Frontal cortex (tissue), 4 donors: ENCODE measurements around the gene FEV. TPM values are rescaled to one million over a fixed set of nuclear protein-coding genes. Genes with fewer than 3 reads are reported as not detected.

Experiments used
- DNase-seq, 2 donors: peaks; one replicate each; pipeline ENCODE4 v3.0.0; 2012; ENCODE audit warnings: low spot score in 2 of 2
- FAIRE-seq: peaks from 2 replicates; lab custom pipeline; 2012; peaks lifted over from hg19 to GRCh38; lab: Jason Lieb, UNC
- total RNA-seq: library from RNA; depleted of rRNA; stranded (reverse); fragments of >200 nt; gene quantifications from one replicate; pipeline ENCODE4 v1.2.3, GENCODE V29; 2014
- donor health status: control.
- donor health status: control.
- donor health status: control.

Gene FEV
- total RNA-seq, 1 donor from 2014 or later = not detected

DNA sequence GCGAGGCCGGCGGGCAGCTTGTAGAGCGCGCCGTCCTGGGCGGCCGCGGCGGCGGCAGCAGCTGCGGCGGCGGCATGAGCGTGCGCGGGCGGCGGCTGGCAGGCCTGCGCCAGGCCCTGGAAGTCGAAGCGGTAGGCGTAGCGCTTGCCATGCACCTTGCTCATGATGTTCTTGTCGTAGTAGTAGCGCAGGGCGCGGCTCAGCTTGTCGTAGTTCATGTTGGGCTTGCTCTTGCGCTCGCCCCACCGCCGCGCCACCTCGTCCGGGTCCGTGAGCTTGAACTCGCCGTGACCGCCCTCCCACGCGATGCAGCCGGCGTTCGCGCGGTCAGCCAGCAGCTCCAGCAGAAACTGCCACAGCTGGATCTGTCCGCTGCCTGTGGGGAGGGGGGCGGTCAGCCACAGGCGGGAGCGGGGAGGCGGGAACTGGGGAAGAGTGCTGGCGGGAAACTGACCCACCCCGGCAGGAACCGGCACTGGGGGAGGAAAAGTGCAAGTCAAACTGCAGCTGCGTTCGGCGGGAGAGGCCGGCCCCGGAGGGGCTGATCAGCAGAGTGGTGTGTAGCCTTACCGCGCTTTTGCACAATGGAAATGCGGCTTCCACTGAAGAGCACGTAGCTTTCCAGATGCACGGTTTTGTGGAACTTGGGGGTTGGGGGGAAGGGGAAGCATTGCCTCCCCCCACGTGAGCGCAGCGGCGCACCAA lies 3.0 kb downstream of the FEV start:
- DNase-seq = peak in 1 of 2 donors; percentile 36
- no peak for FAIRE-seq

DNA sequence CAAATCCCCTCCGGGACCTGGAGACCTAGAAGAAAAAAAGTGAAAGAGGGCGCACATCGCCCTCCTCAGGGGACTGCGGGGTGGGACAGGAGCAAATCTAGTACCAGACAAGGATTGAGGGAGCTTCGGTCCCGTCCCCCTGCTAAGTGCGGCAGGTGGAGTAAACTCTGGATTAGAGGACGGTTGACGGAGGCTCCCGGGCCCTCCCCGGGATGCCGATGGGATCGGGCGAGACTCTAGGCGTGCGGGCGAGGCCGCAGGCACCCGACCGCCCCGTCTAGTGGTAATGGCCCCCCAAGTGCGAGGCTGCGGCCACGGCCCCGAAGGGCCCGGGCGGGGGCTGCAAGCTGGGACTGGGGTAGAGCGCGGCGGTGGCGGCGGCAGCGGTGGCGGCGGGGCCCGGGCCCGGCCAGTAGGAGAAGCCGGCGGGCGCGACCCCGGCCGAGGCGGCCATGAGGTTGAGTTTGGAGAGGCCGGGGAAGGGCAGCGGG lies 3.5 kb downstream of the FEV start:
- DNase-seq (no peak), FAIRE-seq (no peak)

DNA sequence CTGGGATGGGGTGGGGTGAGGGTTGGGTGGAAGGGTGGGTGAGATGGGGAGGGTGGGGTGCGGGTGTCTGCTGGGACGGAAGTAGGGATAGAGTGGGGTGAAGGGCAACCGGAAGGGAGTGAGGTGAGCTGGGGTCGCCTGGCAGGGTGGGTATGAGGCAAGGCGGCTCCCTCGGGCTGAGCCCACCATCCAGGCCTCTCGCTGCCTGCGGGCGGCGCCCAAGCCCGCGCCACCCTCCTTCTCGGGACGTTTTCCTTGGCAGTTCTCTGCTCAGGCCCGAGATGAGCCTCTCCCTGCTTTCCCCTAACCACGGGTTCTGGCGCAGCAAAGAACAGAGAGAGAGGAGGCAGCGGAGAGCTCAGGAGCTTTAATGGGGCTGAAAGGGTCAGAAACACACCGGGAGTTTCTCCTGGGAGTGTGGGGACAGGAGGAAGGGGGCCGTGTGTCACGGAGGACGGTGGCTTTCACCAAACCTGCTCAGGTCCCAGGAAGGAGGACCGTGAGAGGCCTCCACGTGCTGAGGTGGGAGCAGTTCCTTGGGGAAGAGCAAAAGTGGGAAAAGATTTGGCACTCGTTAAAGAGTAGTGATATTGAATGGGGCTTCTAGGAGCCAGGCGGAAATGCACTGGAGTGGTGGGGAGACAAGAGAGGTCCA lies 4.1 kb downstream of the FEV start:
- peak in 1 of 2 donors; percentile 22 for DNase-seq
- no peak for FAIRE-seq

DNA sequence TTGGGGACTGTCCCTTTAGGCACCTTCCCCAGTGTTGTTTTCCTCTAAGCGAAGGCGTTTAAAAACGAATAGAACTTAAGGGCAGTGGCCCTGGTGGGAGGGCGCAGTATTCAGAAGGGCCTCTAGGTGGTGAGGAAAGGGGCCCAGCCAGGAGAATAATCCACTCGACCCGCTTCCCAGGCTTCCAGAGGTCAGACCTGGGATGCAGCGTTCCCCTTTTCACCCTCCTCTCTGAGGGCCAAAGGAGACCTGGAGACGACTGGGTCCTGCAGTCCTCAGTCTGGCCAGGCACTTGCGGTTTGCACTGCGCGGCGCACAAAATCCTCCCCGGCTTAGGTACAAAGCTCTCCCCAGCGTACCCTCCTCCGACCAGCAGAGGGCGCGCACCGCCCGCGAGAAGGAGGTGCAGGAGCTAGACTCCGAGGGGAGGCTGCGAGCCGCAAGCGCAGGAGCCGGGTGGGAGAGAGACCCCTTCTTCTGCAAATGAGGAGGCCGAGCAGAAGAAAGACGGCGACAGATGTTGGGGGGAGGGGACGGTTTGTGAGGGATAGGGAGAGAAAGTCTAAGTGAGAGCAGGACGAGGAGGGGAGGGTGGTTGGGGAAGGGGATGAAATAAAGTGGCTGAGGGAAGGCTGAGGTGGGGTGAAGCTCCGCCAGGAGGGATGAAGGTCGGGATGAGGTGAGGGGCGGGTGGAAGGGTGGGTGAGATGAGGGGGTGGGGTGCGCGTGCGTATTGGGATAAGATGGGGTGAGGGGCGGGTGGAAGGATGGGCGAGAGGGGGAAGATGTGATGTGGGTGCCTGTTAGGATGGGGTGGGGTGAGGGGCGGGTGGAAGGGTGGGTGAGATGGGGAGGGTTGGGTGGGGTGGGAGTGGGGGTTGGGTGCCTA lies 4.9 kb downstream of the FEV start:
- DNase-seq = peak; percentile 61 to 78
- no peak for FAIRE-seq

DNA sequence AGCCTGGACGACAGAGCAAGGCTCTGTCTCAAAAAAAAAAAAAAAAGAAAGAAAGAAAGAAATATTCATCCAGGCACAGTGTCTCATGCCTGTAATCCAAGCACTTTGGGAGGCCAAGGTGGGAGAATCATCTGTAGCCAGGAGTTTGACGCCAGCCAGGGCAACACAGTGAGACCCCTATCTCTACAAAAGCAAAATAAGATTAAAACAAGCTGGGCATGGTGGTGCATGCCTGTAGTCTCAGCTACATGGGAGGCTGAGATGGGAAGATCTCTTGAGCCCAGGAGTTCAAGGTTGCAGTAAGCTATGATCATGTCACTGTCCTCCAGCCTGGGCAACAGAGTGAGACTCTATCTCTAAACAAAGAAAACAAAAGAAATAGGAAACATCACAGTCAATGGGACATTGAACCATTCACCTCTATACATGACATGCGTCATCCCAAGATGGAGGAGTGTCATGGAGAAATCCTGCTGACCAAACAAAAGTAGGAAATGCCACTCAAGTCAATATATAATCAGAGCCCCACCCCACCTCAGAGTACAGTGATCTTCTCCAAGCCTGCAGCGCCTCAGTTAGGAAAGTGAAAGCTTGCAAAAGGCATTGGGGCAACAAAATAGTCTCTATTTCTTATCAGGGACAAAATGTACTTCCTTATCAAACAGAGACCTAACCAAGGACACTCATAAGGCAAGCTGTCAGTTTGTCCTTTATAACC lies 9.8 kb downstream of the FEV start:
- FAIRE-seq = no peak
- no peak for DNase-seq

DNA sequence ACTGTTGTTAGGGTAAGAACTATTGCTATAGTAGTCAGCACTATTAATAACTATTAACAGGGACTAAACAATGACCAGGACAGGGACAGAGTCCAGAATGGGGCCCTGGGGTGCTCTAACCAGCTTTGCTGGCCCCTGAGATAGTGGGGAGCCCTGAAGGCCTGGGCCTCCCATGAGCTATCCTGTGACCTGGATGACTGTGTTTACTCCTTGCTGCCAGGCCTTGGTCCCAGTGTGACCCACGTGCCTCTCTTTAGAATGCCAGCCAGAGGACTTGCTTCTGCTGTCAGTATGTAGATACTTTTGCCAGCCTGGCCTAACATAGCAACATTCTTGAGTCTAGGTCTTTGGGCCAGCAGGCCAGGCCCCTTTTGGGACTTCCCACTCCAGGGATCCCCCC lies 14.1 kb downstream of the FEV start:
- DNase-seq (no peak), FAIRE-seq (no peak)

DNA sequence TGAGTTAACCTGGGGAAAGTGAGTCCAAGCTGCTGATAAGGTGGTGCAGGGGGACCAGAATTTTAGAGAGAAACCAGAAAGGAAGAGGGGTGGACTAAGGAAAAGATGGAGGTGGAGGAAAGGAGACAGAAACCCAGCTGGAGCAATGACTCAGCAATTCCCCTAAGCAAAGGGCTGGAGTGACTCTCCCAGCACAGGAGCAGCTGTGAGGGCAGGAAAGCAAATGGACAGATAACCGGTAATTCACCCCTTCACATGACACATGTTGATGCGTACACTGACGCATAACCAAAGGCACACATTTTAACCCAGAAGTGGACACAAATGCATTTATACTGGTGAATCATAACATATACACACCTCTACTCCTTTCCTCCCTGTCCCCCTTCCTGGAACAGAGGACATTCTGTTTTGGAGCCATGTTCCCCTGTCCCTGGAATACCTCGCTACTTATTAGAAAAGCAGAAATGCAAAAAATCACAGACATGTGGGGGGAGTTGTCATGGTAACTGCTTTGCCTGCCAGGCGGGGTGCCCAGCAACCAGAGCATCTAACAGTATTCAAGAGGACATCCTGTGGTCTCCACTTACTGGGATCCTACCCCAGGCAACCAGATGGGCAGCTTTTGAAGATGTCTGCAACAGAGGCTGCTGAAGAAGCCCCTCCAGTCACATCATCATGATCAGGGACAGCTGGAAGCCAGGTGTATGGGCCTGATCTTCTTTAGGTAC lies 20.8 kb downstream of the FEV start:
- no peak for DNase-seq
- no peak for FAIRE-seq

DNA sequence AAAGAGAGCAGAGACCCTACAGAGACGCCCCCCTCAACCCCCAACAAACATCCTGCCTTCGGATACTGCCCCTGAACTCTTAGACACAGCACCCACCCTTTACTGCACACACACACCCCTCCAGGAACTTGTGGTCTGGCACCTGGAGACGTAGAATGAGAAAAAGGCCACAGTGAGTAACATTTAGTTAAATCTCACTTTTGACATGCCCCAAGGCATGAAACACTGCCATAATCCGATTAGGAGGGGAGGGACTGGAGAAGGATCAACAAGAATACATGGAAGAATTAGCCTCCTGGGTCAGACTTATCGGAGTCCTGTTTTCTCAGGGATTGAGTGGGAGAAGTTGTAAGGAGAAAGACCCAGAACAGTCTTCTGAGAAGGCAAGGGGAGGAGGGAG lies 21.4 kb downstream of the FEV start:
- DNase-seq = no peak
- FAIRE-seq = no peak

DNA sequence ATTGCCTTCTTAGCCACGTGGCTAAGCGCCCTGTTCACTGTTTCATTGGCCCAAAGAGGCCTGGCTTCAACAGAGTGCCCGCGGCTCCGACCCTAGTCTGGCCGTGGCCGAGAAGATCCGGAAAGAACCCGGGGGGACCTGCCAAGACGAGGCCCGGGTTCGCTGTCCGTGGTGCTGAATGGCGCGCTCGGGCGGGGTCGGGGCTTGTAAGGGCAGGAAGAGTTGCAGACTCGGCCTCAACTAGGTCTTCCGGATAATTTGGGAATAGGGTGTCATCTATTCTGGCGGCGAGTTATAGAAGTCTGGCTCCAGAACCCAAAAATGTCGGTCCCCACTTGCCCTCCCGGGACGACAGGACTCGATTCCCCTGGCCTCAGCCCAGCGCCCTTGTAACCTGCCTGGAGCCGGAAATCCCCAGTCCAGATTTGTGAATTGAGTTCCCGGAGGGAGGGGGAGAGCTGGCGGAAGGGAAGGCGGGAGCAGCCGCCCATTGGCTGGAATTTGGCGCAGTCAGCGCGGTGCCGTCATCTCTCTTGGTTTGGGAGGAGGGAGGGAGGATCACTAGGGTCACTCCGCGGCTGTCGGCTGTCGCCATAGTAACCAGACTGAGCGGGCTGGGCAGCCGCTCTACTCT lies 22.0 kb downstream of the FEV start:
- no peak for FAIRE-seq
- peak in 1 of 2 donors; percentile 64 for DNase-seq

DNA sequence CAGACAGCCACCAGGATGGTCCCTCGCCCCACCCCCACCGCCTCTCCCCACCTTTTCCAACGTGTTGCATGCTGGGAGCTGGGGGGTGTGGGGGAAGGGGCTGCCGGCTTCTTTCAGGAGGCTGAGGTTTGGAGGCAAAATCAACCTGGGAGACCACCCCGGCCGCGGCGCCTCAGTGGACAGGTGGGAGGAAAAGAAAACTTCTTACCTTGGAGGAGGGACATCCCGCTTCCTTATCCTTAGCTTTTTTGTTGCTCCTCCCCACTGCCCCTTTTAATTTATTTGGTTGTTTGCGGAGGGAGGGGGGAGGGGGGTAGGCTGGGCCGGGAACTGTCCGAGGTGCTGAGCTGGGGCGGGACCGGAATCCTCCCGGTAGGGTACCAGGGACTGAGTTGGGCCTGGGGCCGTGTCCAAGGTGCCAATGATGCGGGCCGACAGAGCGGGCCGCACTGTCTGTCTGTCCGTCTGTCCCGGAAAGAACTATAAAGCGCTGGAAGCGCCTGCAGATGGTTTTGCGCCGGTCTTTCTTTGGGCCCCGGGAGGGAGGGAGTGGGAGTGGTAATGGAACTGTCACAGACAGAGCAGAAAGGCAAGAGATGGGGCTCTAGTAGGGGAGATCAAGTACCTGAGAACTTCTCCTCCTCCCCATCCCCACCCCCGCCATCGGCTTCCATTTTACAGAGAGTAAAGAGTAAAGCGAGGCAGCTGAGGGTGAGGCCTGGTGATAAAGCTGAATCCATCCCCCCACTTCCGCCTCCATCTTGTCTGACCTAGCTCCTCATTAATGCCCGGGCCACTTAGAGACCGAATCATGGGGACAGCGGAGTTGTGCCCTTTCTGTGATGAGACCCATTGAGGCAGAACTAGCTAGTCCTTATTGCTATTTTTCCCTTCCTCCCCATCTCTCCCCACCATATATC lies 23.1 kb downstream of the FEV start:
- DNase-seq = no peak

DNA sequence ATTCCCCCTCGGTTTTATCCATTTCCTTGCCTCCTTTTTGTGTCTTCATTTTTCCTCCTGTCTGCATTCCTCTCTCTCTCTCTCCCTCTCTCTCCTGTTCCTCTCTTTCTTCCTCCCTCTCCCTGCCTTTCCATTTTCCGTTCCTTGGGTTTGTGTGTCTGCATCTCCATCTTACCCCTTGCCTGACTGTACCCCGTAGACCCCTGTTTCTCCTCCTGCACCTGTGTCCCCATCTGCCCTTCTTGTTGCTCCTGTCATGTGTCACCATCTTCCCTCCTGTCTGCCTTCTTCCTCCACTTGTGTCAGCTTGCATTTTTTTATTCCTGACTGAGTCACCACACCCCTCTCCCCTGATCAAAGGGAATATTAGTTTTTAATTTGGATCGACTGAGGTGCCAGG lies 23.8 kb downstream of the FEV start:
- FAIRE-seq (no peak), DNase-seq (no peak)

More for the DNA sequence above, 23.1 kb downstream of the FEV start:
- no peak for FAIRE-seq

DNA sequence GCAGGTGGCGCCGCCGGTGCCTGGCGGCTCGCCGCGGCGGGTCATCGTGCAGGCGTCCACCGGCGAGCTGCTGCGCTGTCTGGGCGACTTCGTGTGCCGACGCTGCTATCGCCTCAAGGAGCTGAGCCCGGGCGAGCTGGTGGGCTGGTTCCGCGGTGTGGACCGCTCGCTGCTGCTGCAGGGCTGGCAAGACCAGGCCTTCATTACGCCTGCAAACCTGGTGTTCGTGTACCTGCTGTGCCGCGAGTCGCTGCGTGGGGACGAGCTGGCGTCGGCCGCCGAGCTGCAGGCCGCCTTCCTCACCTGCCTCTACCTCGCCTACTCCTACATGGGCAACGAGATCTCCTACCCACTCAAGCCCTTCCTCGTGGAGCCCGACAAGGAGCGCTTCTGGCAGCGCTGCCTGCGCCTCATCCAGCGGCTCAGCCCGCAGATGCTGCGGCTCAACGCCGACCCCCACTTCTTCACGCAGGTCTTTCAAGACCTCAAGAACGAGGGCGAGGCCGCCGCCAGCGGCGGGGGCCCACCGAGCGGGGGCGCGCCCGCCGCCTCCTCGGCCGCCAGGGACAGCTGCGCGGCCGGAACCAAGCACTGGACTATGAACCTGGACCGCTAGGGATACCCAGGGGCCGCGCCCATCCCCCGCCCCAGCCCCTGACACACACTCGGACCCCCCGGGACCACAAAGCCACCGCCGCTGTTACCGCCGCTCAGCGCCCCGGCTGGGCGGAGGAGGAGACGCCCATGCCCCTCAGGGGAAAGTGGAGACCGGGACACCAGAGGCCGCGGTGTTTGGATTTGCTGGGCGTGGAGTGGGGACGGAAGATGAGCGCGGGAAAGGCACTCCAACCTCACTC lies 24.4 kb downstream of the FEV start:
- DNase-seq (no peak), FAIRE-seq (no peak)

GRCh38 chr2:218959761-218960308 lies 25.1 kb downstream of the FEV start:
- no peak for FAIRE-seq
- no peak for DNase-seq

- DNase-seq (peak; percentile 87 to 88), FAIRE-seq (no peak)
These were observed 25.7 kb downstream of the FEV start, which contains the start of gene CDK5R2 for GRCh38 chr2:218959141-218959731. Gene CDK5R2, plus strand, starts transcription at chr2:218959666. Its CDS starts 155 bp downstream, at chr2:218959821.

- DNase-seq = no peak
- no peak for FAIRE-seq
These were observed 26.7 kb downstream of the FEV start for GRCh38 chr2:218958276-218958675.

DNA sequence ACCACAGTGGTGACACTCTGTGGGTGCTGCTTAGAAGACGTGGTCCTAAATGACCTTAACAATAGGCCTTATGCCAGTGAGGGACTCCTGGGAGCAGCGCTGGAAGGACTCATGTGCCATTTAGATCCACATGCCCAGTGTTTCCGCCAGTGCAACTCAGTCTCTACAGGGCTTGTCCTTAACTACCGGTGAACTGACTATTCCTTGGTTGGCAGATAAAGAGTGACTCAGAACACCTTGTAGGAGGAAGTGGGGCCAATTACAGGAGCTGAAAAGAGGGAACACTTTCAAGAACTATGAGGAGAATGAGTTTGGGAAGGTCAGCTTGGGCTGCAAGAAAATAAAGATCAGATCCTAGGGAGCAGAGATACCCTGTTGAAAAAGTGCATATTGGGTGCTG lies 27.3 kb downstream of the FEV start:
- DNase-seq (no peak), FAIRE-seq (no peak)
